GM18951 (cell line): ENCODE data around the gene TNPO2.

Source experiments
- POLR2A ChIP-seq: IDR thresholded peaks from 4 replicates; pipeline ENCODE4 v1.6.1; 2011; ENCODE audit warnings: mild to moderate bottlenecking; ENCODE audit not compliant: insufficient read length, insufficient read depth; ENCODE audit errors: extremely low read depth
- in situ Hi-C: fragments of 300-500 bp; cut with MboI; formaldehyde crosslinking; loops from one replicate; pipeline ENCODE4 v1.12.0; 2022; ENCODE audit warnings: low sequenced_read_pairs, mixed read lengths, inconsistent platforms; ENCODE audit not compliant: unreplicated experiment

TNPO2 gene

GRCh38 chr19:12656899-12657571, 66.7 kb downstream of the TNPO2 start:
- in situ Hi-C loops, result no loop called here
- TF ChIP-seq POLR2A, result no peak

- no peak for TF ChIP-seq POLR2A
- in situ Hi-C loops, result no loop called here
These were observed 68.2 kb downstream of the TNPO2 start for GRCh38 chr19:12655546-12655945.

- TF ChIP-seq POLR2A, result no peak
- in situ Hi-C loops, result no loop called here
These were observed 71.5 kb downstream of the TNPO2 start for GRCh38 chr19:12652219-12652618.

- in situ Hi-C loops, result no loop called here
- TF ChIP-seq POLR2A, result no peak
These were observed 73.8 kb downstream of the TNPO2 start for GRCh38 chr19:12649941-12650340.
